ENCODE results near the gene HEXD. TPM values are rescaled to one million over a fixed set of nuclear protein-coding genes. Genes with fewer than 3 reads are reported as not detected.

HEXD gene
- total and polyA plus RNA-seq, 10 of the 15 experiments (the other 5 are each of a cell fraction or from before 2014, with no cell fraction given) = 1.6 to 24.2 (median 7.0) TPM

DNA sequence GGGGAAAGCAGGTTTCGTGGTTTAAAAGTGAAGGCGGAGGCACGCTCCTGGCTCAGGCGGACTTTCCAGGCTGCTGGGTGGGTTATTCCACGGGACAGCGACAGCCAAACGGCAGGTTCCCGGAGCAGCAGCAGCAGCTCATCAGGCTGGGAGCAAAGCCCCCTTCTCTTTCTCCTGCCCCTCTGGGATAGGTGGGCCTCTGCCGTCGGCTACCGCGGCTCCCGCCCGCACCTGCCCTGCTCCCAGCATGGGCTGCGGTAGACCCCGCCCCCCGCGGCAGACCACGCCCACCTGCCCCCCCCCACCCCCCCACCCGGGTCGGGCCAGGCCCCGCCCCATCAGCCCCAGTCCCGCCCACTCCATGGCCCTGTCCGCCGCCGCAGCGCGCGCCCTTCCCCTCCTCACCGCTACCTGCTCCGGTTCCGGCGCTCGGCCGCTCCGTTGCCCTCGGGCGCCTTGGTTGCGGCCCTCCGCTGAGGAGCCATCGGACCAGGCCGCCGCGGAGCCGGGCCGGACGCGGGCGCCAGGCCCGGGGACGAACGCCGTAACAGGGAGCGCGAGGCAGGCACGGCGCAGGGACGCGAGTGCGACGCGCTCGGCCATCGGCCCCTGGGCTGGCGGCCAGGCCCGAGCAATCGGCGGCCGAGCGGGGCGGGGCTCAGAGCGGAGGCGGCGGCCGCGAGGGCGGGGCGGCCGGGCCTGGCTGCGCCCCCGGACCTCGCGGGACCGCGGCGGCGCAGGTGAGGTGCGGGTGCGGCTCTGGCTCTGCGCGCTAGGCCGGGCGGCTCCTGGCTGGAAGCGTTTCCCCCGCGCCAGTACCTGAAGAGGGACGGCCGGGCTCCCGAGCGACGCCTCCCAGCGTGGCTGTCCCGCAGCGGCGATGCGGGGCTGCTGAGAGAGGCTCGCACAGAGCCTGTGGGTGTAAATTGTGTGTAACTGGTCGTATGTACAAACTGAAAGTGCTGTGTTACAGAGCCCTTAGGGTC, at the start of gene HEXD, which contains the start of gene OGFOD3 (continued):
- TF ChIP-seq HDAC6 (IDR thresholded peaks at IDR 0.05; ENCODE audit: unreplicated experiment) (peak; percentile 15), NBN (IDR thresholded peaks at IDR 0.05) (no peak), WRNIP1 (IDR thresholded peaks at IDR 0.05; ENCODE audit: borderline replicate concordance, low read depth, low read length) (no peak), MEF2B (IDR thresholded peaks at IDR 0.05; ENCODE audit: partially characterized antibody, poor library complexity, severe bottlenecking) (no peak), YBX1 (IDR thresholded peaks at IDR 0.05) (no peak), MLLT1 (IDR thresholded peaks at IDR 0.05) (0 out of 2 replicates have a peak, but pooled peaks have one; percentile 32), CBX3 (IDR thresholded peaks at IDR 0.05; ENCODE audit: borderline replicate concordance, low read depth) (no peak), BCL3 (IDR thresholded peaks at IDR 0.05; ENCODE audit: borderline replicate concordance, insufficient read depth, low read depth, low read length, poor library complexity, severe bottlenecking) (peak; percentile 68), RAD51 (IDR thresholded peaks at IDR 0.05) (no peak), ZZZ3 (IDR thresholded peaks at IDR 0.05; ENCODE audit: control insufficient read depth, insufficient read length, low read depth) (no peak), SUZ12 (IDR thresholded peaks at IDR 0.05; ENCODE audit: unreplicated experiment) (no peak), CTCF (IDR thresholded peaks at IDR 0.05 in 2 of 3, conservative IDR thresholded peaks at IDR 0.05 in 1 of 3; ENCODE audit: control insufficient read depth in 2 of 3, extremely low read depth in 1 of 3, insufficient read depth in 1 of 3, low read depth in 3 of 3, low read length in 3 of 3) (no peak), NRF1 (conservative IDR thresholded peaks at IDR 0.05; ENCODE audit: low read depth, low read length) (peak; percentile 18; the same call in 1 of the 2 replicates), HCFC1 (IDR thresholded peaks at IDR 0.05; ENCODE audit: low read length) (peak; percentile 84), SMAD1 (IDR thresholded peaks at IDR 0.05; ENCODE audit: low read depth, partially characterized antibody) (no peak), FOS (IDR thresholded peaks at IDR 0.05; ENCODE audit: borderline replicate concordance, extremely low read depth, insufficient read length) (no peak), TBL1XR1 (IDR thresholded peaks at IDR 0.05; ENCODE audit: low read depth, low read length) (peak; percentile 60), RBBP5 (conservative IDR thresholded peaks at IDR 0.05) (no peak), SREBF2 (IDR thresholded peaks at IDR 0.05; ENCODE audit: low read length) (no peak), ZSCAN29 (IDR thresholded peaks at IDR 0.05) (peak; percentile 72; the same call in 1 of the 2 replicates)
- TF ChIP-seq, protein P1, sequence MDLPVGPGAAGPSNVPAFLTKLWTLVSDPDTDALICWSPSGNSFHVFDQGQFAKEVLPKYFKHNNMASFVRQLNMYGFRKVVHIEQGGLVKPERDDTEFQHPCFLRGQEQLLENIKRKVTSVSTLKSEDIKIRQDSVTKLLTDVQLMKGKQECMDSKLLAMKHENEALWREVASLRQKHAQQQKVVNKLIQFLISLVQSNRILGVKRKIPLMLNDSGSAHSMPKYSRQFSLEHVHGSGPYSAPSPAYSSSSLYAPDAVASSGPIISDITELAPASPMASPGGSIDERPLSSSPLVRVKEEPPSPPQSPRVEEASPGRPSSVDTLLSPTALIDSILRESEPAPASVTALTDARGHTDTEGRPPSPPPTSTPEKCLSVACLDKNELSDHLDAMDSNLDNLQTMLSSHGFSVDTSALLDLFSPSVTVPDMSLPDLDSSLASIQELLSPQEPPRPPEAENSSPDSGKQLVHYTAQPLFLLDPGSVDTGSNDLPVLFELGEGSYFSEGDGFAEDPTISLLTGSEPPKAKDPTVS (IDR thresholded peaks at IDR 0.05; ENCODE audit: low read depth, low read length) = no peak
- TF ChIP-seq, protein P2, sequence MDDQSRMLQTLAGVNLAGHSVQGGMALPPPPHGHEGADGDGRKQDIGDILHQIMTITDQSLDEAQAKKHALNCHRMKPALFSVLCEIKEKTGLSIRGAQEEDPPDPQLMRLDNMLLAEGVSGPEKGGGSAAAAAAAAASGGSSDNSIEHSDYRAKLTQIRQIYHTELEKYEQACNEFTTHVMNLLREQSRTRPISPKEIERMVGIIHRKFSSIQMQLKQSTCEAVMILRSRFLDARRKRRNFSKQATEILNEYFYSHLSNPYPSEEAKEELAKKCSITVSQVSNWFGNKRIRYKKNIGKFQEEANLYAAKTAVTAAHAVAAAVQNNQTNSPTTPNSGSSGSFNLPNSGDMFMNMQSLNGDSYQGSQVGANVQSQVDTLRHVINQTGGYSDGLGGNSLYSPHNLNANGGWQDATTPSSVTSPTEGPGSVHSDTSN (IDR thresholded peaks at IDR 0.05; ENCODE audit: insufficient replicate concordance, low read depth, low read length) = no peak

Measured in GM12878 (cell line).